Tibial nerve (tissue), 4 donors: ENCODE data around the gene DTL. TPM values are rescaled to one million over a fixed set of nuclear protein-coding genes. Genes with fewer than 3 reads are reported as not detected.

Experiments used
- DNase-seq, 2 donors: peaks; one replicate each; pipeline ENCODE4 v3.0.0-alpha.2; 2019; ENCODE audit warnings: low spot score in 2 of 2
- H3K27ac ChIP-seq, 4 donors: fragments of 200-600 bp; sonication (generic) in 3 of 4; one replicate each; pipeline ENCODE4 v1.5.1; 2017 to 2019; ENCODE audit warnings: mild to moderate bottlenecking in 1 of 4
- H3K27me3 ChIP-seq, 2 donors: fragments of 200-600 bp; sonication (generic) in 1 of 2; one replicate each; pipeline versions ENCODE4 v1.5.1 to v1.6.0; 2017 to 2019
- H3K36me3 ChIP-seq, 3 donors: fragments of 200-600 bp; sonication (generic); one replicate each; pipeline ENCODE4 v1.5.1; 2018 to 2019
- H3K4me1 ChIP-seq, 4 donors: fragments of 200-600 bp; sonication (generic) in 3 of 4; one replicate each; pipeline ENCODE4 v1.5.1; 2017 to 2019
- H3K4me3 ChIP-seq, 4 donors: fragments of 200-600 bp; sonication (generic) in 3 of 4; one replicate each; pipeline ENCODE4 v1.5.1; 2017 to 2019; ENCODE audit warnings: mild to moderate bottlenecking in 1 of 4, moderate library complexity in 1 of 4
- H3K9me3 ChIP-seq, 4 donors: fragments of 200-600 bp; sonication (generic) in 3 of 4; one replicate each; pipeline ENCODE4 v1.5.1; 2017 to 2019
- EP300 ChIP-seq, 2 donors: sonication (generic); formaldehyde crosslinking; IDR thresholded peaks; one replicate each; pipeline ENCODE4 v1.6.1; 2017; ENCODE audit warnings: antibody characterized with exemption in 2 of 2, mild to moderate bottlenecking in 1 of 2
- POLR2A ChIP-seq, 2 donors: fragments of 450-650 bp; IDR thresholded peaks; one replicate each; pipeline ENCODE4 v1.6.1; 2017; ENCODE audit warnings: antibody characterized with exemption in 2 of 2, mild to moderate bottlenecking in 2 of 2, moderate library complexity in 2 of 2
- WGBS, 2 donors: methylation state at CpG; one replicate each; pipeline ENCODE4 v1.1.5; 2018; 5-methylcytosine and 5-hydroxymethylcytosine counted together
- total RNA-seq, 4 donors: library from RNA; depleted of rRNA; stranded (reverse); fragments of >200 nt; gene quantifications; one replicate each; pipeline ENCODE4 v1.1.0, GENCODE V29; 2016
- TF ChIP-seq, protein P1 (sequence below), 5 experiments: fragments of 200-600 bp in 3 of 5; fragments of 450-650 bp in 2 of 5; sonication (generic) in 3 of 5; IDR thresholded peaks; one replicate each; pipeline ENCODE4 v1.5.1; 2016 to 2019; ENCODE audit warnings: antibody characterized with exemption in 5 of 5, mild to moderate bottlenecking in 3 of 5, moderate library complexity in 2 of 5

DTL gene
- total RNA-seq, 4 donors from 2014 or later, result 0.21 to 0.90 TPM; not detected in 2

GRCh38 chr1:212077028-212077427, 41.5 kb downstream of the DTL start:
- H3K36me3 ChIP-seq, result no peaks in the 10 kb centered on the region
- H3K4me3 ChIP-seq, result no peak overlapping the region
- DNase-seq, result no peak
- H3K27ac ChIP-seq, result no peak overlapping the region
- TF ChIP-seq EP300 (IDR thresholded peaks at IDR 0.05) (no peak), POLR2A (IDR thresholded peaks at IDR 0.05) (no peak)
- TF ChIP-seq, protein P1, sequence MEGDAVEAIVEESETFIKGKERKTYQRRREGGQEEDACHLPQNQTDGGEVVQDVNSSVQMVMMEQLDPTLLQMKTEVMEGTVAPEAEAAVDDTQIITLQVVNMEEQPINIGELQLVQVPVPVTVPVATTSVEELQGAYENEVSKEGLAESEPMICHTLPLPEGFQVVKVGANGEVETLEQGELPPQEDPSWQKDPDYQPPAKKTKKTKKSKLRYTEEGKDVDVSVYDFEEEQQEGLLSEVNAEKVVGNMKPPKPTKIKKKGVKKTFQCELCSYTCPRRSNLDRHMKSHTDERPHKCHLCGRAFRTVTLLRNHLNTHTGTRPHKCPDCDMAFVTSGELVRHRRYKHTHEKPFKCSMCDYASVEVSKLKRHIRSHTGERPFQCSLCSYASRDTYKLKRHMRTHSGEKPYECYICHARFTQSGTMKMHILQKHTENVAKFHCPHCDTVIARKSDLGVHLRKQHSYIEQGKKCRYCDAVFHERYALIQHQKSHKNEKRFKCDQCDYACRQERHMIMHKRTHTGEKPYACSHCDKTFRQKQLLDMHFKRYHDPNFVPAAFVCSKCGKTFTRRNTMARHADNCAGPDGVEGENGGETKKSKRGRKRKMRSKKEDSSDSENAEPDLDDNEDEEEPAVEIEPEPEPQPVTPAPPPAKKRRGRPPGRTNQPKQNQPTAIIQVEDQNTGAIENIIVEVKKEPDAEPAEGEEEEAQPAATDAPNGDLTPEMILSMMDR (IDR thresholded peaks at IDR 0.05), result no peak
- no peaks in the 10 kb centered on the region for H3K9me3 ChIP-seq
- WGBS, 2 donors, result 69 to 71% methylated on average over 2 of the region's 2 CpGs
- H3K4me1 ChIP-seq, result no peaks in the 10 kb centered on the region
- H3K27me3 ChIP-seq, result no peaks in the 10 kb centered on the region

DNA sequence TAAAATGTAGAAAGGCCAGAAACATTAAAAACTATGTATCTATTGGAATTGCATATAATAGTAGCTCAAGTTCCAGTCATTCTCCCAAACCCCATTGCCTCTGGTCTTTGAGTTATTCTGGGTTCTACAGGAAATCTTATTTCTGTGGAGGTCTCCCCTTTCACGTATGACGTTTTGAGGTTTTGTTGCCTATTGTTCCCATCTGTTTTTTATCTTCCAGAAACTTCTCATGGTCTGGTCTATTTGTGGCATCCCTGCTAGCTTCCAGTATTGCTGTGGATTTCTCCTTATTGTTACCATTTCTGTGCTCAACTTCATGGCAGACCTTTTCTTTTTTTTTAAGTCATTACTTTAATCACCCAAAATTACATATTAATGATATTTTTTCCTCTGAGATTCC, 43.3 kb downstream of the DTL start:
- Histone ChIP-seq H3K36me3 (no peaks in the 10 kb centered on the region), H3K4me1 (no peaks in the 10 kb centered on the region), H3K27me3 (no peaks in the 10 kb centered on the region), H3K9me3 (no peaks in the 10 kb centered on the region), H3K4me3 (no peak overlapping the region), H3K27ac (no peak overlapping the region)
- 81 to 87% methylated on average over 2 of the region's 2 CpGs for WGBS, 2 donors
- TF ChIP-seq, protein P1 (IDR thresholded peaks at IDR 0.05), result no peak
- no peak for TF ChIP-seq EP300 (IDR thresholded peaks at IDR 0.05)
- TF ChIP-seq POLR2A (IDR thresholded peaks at IDR 0.05), result no peak
- no peak for DNase-seq

GRCh38 chr1:212082765-212083406, 47.3 kb downstream of the DTL start:
- no peak for DNase-seq
- TF ChIP-seq, protein P1 (IDR thresholded peaks at IDR 0.05), result no peak
- TF ChIP-seq EP300 (IDR thresholded peaks at IDR 0.05), result no peak
- TF ChIP-seq POLR2A (IDR thresholded peaks at IDR 0.05), result no peak
- H3K4me1 ChIP-seq, result no peaks in the 10 kb centered on the region
- no peaks in the 10 kb centered on the region for H3K36me3 ChIP-seq
- H3K9me3 ChIP-seq, result no peaks in the 10 kb centered on the region
- 88 to 91% methylated on average over 2 of the region's 2 CpGs for WGBS, 2 donors
- no peaks in the 10 kb centered on the region for H3K27me3 ChIP-seq
- H3K4me3 ChIP-seq, result no peak overlapping the region
- H3K27ac ChIP-seq, result no peak overlapping the region

GRCh38 chr1:212089560-212090163, 54.1 kb downstream of the DTL start:
- peaks cover 0 to 6% (median 0%) of the 10 kb centered on the region in 4 donors for H3K4me1 ChIP-seq
- no peak for DNase-seq
- H3K27me3 ChIP-seq, result no peaks in the 10 kb centered on the region
- TF ChIP-seq EP300 (IDR thresholded peaks at IDR 0.05) (no peak), POLR2A (IDR thresholded peaks at IDR 0.05) (no peak)
- TF ChIP-seq, protein P1 (IDR thresholded peaks at IDR 0.05), result no peak
- no peaks in the 10 kb centered on the region for H3K36me3 ChIP-seq
- no peak overlapping the region for H3K4me3 ChIP-seq
- WGBS, 2 donors, result 45 to 46% methylated on average over 3 of the region's 3 CpGs
- peaks cover 0 to 4% (median 0%) of the 10 kb centered on the region in 4 donors for H3K9me3 ChIP-seq
- no peak overlapping the region for H3K27ac ChIP-seq

- Histone ChIP-seq H3K4me1 (peaks cover 0 to 6% (median 0%) of the 10 kb centered on the region in 4 donors), H3K9me3 (peaks cover 0 to 4% (median 0%) of the 10 kb centered on the region in 4 donors), H3K27ac (no peak overlapping the region), H3K4me3 (no peak overlapping the region), H3K27me3 (no peaks in the 10 kb centered on the region), H3K36me3 (no peaks in the 10 kb centered on the region)
- no peak for DNase-seq
- TF ChIP-seq EP300 (IDR thresholded peaks at IDR 0.05) (no peak), POLR2A (IDR thresholded peaks at IDR 0.05) (no peak)
- TF ChIP-seq, protein P1 (IDR thresholded peaks at IDR 0.05), result no peak
- WGBS, 2 donors, result 80% methylated on average over 6 of the region's 6 CpGs
These were observed 56.0 kb downstream of the DTL start for GRCh38 chr1:212091438-212092121.
